Left kidney (tissue), 2 donors: ENCODE data around the gene BMP8A. TPM values are rescaled to one million over a fixed set of nuclear protein-coding genes. Genes with fewer than 3 reads are reported as not detected.

Experiments used
- DNase-seq: peaks from one replicate; pipeline ENCODE4 v3.0.0-alpha.2; 2013
- polyA plus RNA-seq: library from polyadenylated mRNA; unstranded; fragments of 120-200 nt; gene quantifications from one replicate; pipeline ENCODE4 v1.2.1, GENCODE V29; 2013; ENCODE audit not compliant: insufficient read length

Gene BMP8A
- polyA plus RNA-seq, 1 donor: 0.53 TPM

DNA sequence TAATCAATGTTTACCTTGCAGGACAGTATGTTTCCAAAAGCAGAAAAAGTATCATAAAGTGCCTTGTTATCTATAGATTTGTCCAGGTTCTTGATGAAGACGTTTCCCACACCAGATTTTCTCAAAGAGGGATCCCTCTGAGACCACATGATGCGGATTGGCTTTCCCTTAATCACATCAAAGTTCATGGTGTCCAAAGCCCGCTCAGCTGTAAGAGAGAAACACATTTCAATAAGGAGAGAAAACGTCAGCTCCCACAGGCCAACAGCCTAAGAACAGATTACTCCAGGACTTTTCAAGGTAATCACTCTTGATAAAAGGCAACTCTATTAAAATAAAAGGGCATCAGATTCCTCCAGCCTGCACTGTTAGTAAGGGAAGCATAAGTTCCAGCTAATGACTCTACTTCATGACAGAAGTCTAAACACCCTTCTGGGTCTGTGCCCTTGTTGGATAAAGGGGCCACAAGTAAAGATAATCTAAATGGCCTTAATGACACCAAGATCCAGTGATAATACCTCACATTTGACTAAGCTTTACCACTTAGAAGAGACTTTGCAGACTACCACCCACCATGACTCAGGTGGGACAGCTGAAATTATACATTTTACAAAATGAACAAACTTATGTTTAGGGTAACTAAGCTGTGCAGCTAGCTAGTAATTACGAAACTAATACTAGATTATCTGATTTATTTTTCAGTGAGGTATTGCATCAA, 81.1 kb downstream of the BMP8A start:
- no peak for DNase-seq

DNA sequence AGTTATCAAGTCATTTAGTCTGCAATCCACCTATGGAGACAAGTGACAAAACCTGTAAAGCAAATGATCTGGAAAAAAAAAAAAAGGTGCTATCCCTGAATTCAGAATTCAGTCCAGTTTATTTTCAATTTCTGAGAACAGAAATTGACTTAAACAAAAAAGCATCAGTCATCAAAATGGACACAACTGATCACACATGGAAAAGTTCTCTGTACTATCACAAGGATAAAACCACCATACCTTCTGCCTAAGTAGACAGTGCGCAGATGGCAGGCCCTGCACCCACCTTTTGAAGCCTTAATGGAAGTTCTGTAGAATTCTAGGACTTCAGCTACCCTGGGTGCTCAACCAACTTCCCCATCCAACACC, 81.6 kb downstream of the BMP8A start:
- DNase-seq: no peak

DNA sequence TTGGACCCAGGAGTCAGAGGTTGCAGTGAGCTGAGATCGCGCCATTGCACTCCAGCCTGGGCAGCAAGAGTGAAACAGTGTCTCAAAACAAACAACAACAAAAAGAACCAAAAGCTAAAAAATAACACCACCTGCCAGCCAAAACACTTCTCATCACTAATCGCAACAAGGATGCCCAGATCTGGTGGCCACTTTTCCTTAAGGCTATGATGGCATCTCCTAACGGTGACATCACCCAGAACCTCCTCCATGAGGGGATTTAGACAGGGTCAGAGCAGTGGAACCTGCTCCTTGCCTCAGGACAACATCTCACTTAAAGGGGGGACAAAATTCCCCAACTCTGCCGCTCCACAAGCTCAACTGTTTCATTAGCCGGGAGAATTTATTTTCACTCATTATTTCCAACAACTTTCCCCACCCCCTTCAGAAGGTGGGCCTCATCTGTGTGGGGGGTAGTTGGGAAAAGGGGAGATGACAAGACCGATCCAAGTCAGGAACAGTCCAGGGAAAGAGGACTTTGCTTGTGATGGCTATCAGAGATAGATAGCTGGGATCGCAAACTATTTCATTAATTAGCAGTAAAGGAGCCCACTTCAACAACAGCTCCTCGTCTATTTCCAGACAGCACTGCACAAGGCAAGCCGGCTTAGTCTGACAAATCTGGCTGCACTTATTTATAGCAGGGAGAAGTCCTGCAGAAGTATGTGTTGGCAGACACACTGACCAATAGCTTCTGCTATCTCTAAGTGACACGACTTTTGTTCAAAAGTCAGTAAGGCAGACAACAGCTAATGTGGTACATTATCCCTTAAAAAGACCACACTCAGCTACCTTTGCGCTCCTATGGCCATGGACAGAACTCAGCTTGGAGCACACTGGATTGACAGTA, 82.5 kb downstream of the BMP8A start:
- no peak for DNase-seq

DNA sequence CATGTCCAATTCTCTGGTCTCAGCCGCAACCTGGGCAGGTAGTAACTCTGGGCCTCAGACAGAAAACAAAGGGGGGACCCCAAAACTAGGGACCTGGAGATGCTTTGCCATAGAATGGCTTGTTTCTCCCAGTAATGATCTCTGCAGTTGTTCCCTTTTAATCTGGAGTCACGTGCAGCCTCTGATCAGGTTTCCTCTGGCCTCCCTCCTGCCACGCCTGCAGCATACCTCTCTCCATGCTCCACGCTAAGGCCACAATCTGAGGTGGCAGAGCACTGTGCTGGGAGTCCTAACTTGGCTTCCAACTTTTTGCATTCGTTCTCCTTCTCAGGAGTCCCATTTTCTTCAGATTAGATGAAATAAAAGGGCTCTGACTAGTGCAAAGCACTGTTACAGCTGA, 83.2 kb downstream of the BMP8A start:
- no peak for DNase-seq

Other genes starting within 250 kb of the BMP8A start
- gene PABPC4, start 85.2 kb downstream of the BMP8A start, polyA plus RNA-seq: 258 TPM
- gene HEYL, start 148.0 kb downstream of the BMP8A start, polyA plus RNA-seq: 20.6 TPM
- gene NT5C1A, start 180.5 kb downstream of the BMP8A start, polyA plus RNA-seq: 1.00 TPM
- gene HPCAL4, start 199.8 kb downstream of the BMP8A start, polyA plus RNA-seq: 0.96 TPM
- 63.5 TPM for gene PPIE, start 247.2 kb downstream of the BMP8A start, polyA plus RNA-seq